GM21381 (cell line): ENCODE measurements around the gene SOHLH1.

Experiments
- ATAC-seq: cut with Tn5 transposase; IDR thresholded peaks from one replicate; pipeline ENCODE4 v1.9.1; 2021; ENCODE audit warnings: mild to moderate bottlenecking, moderate library complexity; ENCODE audit not compliant: unreplicated experiment

The SOHLH1 gene

GRCh38 chr9:135662758-135663450 is 36.4 kb downstream of the SOHLH1 start, which contains the start of gene LCN9:
Gene LCN9, plus strand, starts transcription at chr9:135663309. Its CDS starts 13 bp downstream, at chr9:135663322.
- no peak for ATAC-seq

DNA sequence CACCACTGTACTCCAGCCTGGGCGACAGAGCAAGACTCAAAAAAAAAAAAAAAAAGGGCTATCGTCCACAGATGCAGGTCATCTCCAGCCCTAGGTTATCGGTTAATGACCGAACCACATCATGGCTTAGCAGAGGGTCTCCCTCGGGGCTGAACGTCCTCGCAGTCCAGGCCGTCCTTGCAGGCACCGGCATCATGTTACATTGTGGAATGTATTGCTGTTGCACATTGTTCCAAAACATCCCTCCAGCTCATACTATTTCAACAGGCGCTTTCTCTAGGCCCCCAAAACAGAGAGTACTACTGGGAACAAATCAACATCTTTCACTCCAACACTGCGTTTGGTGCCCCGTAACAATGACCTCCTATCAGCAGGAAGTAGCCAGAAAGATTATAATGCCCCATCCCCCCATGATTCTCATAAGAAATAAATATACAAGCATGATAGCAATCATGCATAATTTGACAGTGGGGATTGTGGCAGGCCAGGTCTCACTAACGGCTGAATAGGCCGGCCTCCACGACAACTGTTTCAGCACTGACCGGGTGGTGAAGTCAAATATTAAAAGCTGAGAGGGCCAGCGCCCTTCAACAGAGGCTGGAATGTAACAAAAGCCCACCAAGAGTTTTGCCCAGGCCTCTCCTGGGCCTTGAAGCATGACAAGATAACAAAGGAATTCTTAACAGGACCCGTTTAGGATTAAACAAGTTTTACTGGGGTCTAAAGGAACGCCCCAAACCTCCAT is 37.3 kb downstream of the SOHLH1 start:
- no peak for ATAC-seq

GRCh38 chr9:135660407-135660806 is 38.9 kb downstream of the SOHLH1 start:
- no peak for ATAC-seq

DNA sequence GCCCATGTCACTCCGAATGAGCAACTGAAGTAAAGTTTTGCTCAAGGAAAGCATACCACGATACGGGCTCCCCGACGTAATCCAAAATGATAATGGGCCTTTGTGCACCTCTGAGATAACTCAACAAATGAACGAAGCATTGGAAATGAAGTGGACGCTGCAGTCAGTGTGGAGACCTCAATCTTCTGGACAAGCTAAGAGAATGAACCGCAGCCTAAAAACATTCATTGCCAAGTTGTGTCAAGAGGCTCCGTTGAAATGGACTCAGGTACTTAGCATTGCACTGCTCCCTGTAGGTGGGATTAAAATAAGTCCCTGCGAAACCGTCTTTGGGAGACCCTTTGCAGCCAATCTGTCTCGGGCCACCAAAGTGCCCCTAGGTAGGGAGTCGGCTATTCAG is 40.0 kb downstream of the SOHLH1 start:
- no peak for ATAC-seq

- no peak for ATAC-seq
Measured at GRCh38 chr9:135657416-135657815, 41.9 kb downstream of the SOHLH1 start.

DNA sequence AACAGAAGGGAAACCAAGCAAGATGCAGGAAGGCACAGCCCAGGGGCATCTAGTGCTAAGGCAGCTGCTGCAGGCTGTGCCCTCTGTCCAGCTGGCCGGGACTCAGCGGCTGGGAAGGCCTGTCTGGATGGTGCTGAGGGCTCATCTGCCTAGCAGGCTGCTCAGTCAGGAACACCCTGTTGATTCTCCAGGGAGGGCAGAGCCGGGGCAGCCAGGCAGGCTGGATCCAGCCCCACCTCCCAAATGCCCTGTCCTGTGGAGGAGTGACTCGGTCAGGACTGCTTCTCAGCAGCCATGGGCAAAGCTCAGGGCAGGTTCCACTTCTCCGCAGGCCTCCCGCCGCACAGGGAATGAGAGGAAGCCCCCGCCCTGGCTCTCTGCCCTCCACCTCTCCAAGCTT is 44.0 kb downstream of the SOHLH1 start:
- no peak for ATAC-seq

GRCh38 chr9:135650408-135650807 is 48.9 kb downstream of the SOHLH1 start:
- ATAC-seq = no peak

- ATAC-seq = no peak
Measured at GRCh38 chr9:135649508-135649907, 49.8 kb downstream of the SOHLH1 start.

- no peak for ATAC-seq
Measured at GRCh38 chr9:135648494-135649410, 50.5 kb downstream of the SOHLH1 start.

DNA sequence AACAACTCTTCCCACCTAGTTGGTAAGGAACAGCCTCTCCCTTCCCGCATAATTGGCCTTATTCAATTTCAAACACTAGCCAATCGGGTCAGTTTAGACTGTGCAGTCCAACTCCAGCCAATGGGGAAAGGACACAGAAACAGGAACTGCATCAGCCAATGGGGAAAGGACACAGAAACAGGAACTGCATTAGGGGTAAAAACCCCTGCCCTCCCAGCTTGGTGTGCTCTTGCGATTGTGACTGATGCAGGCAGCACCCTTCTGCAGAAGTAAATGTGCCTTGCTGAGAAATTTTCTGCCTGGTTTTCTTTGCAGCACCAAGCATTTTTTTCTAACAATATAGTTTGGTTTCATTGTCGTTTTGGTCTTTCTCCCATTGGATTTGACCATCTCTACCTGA is 51.4 kb downstream of the SOHLH1 start:
- ATAC-seq = no peak

DNA sequence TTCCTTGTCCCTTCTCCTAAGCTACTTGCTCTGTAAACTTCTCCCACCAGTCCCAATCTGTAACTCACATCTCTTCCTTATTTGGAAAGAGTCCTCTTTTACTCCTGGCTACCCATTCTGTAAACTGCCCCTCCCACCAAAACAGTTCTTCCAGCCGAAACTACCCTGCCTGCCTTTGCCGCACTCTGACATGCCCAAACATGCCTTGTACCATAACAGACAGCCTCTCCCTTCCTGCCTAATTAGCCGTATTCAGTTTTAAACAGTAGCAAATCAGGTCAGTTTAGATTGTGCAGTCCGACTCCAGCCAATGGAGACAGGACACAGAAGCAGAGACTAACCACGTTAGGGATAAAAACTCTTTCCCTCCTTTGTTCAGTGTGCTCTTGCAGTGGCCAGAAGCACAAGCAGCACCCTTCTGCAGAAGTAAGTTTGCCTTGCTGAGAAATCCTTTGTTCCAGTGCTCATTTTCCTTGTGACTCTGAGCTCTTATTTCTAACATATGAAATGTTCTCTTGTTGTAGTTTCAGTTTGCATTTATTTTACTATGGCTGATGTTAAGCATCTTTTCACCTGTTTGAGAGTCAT is 54.6 kb downstream of the SOHLH1 start:
- ATAC-seq = no peak
